Measurements from ENCODE around the gene CTXN3. TPM values are rescaled to one million over a fixed set of nuclear protein-coding genes. Genes with fewer than 3 reads are reported as not detected.

The CTXN3 gene
- total and polyA plus RNA-seq, 3 donors from 2014 or later, result 0.24 to 0.26 TPM; not detected in 1

DNA sequence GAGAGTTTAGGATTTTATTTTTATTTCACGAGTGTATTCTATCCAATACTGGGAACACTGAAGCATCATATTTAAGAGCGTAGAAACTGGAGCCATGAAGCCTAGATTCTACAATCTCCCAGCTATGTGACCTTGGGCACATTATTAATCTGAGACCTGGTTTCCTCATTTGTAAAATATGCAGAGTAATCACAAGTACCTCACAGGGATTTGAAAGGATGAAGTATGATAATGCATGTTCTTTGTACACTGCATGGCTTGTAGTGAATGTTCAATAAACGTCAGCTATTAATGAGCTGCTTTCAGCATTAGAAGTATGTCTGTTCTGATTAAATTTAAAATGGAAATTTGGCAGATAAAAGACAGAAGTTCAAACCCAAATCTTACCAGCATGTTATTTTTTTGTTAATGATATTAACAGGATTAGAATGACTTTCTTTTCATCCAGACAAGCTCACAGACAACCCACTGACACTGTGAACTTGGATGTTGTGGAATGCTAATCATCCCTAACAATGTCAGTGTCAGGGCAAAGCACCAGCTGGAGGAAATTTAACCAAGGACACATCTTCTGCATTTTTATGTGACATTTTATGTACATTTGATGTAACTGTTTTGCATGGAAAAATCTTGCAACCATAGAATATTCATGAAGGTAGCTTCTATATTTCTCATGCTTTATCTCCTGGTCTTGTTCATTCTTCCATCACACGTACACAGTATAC lies 27.1 kb upstream of the CTXN3 start:
- no peak for TF ChIP-seq POLR2A (IDR thresholded peaks at IDR 0.05)
- TF ChIP-seq, protein P1, sequence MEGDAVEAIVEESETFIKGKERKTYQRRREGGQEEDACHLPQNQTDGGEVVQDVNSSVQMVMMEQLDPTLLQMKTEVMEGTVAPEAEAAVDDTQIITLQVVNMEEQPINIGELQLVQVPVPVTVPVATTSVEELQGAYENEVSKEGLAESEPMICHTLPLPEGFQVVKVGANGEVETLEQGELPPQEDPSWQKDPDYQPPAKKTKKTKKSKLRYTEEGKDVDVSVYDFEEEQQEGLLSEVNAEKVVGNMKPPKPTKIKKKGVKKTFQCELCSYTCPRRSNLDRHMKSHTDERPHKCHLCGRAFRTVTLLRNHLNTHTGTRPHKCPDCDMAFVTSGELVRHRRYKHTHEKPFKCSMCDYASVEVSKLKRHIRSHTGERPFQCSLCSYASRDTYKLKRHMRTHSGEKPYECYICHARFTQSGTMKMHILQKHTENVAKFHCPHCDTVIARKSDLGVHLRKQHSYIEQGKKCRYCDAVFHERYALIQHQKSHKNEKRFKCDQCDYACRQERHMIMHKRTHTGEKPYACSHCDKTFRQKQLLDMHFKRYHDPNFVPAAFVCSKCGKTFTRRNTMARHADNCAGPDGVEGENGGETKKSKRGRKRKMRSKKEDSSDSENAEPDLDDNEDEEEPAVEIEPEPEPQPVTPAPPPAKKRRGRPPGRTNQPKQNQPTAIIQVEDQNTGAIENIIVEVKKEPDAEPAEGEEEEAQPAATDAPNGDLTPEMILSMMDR (IDR thresholded peaks at IDR 0.05), result no peak
- 64 to 70% methylated on average over 4 of the region's 4 CpGs for WGBS, 2 donors
- no peak for DNase-seq

DNA sequence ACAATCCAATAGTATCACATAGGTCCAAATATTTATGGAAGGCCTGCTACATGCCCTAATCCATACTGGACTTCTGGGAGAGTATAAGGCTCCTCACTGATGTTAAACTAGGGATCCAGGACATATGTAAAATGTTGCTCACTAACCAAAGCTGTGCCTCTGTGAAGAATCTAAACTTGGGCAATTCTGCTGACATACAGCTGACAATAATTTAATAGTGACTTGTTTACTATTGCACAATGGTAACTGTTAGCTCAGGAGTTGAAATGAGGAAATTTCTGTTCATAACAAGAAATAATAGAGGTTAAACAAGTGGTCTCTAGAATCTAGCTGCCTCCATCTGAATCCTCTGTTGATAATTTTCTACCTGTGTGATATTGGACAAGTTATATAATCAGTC lies 14.9 kb upstream of the CTXN3 start:
- no peak for DNase-seq
- Histone ChIP-seq H3K4me3 (no peak overlapping the region), H3K27me3 (no peaks in the 10 kb centered on the region), H3K36me3 (ENCODE audit: low read depth, missing control alignments) (no peaks in the 10 kb centered on the region), H3K4me1 (no peaks in the 10 kb centered on the region), H3K9me3 (no peaks in the 10 kb centered on the region), H3K27ac (no peak overlapping the region)
- intact Hi-C loops (cut with DNase I; ENCODE audit: low total_unique reads), result no loop called here
- TF ChIP-seq POLR2A (IDR thresholded peaks at IDR 0.05), result no peak
- TF ChIP-seq, protein P1 (IDR thresholded peaks at IDR 0.05), result no peak

More for the DNA sequence above, 27.1 kb upstream of the CTXN3 start:
- Histone ChIP-seq H3K4me1 (no peaks in the 10 kb centered on the region), H3K27ac (no peak overlapping the region), H3K9me3 (no peaks in the 10 kb centered on the region), H3K27me3 (no peaks in the 10 kb centered on the region), H3K4me3 (no peak overlapping the region), H3K36me3 (ENCODE audit: low read depth, missing control alignments) (no peaks in the 10 kb centered on the region)
- intact Hi-C loops (cut with DNase I; ENCODE audit: low total_unique reads), result no loop called here

- TF ChIP-seq, protein P1 (IDR thresholded peaks at IDR 0.05), result no peak
- TF ChIP-seq POLR2A (IDR thresholded peaks at IDR 0.05), result no peak
These were observed 9.1 kb upstream of the CTXN3 start for GRCh38 chr5:127639828-127640227.

DNA sequence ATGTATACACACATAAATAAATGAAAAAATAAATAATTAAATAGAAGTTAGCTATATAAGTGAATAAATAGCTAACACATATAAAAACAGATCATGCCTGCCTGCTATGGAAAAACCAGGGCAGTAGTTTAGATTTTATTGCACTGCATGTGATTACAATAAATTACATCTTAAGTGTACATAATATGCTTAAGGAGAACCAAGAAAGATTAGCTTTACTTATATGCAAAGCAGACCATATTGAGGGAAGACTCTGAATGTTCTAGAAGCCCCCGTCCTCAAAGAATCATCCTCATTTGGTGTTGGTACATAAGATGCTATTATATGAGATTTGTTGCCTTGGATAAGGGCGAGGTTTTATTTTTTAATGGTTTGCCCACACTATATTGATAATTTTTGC lies 5.9 kb upstream of the CTXN3 start:
- WGBS, 2 donors, result 89 to 92% methylated on average over 2 of the region's 2 CpGs
- Histone ChIP-seq H3K9me3 (no peaks in the 10 kb centered on the region), H3K36me3 (ENCODE audit: low read depth, missing control alignments) (no peaks in the 10 kb centered on the region), H3K27ac (no peak overlapping the region), H3K4me1 (no peaks in the 10 kb centered on the region), H3K4me3 (no peak overlapping the region), H3K27me3 (no peaks in the 10 kb centered on the region)
- TF ChIP-seq, protein P1 (IDR thresholded peaks at IDR 0.05), result no peak
- TF ChIP-seq POLR2A (IDR thresholded peaks at IDR 0.05), result no peak
- no peak for DNase-seq
- intact Hi-C loops (cut with DNase I; ENCODE audit: low total_unique reads), result no loop called here

More at GRCh38 chr5:127639828-127640227, 9.1 kb upstream of the CTXN3 start:
- no peak overlapping the region for H3K4me3 ChIP-seq
- H3K27me3 ChIP-seq, result no peaks in the 10 kb centered on the region
- no peaks in the 10 kb centered on the region for H3K36me3 ChIP-seq (ENCODE audit: low read depth, missing control alignments)
- no peak overlapping the region for H3K27ac ChIP-seq
- H3K9me3 ChIP-seq, result no peaks in the 10 kb centered on the region
- WGBS, 2 donors, result 73 to 87% methylated on average over 2 of the region's 2 CpGs
- intact Hi-C loops (cut with DNase I; ENCODE audit: low total_unique reads), result no loop called here
- no peaks in the 10 kb centered on the region for H3K4me1 ChIP-seq
- DNase-seq, result no peak

DNA sequence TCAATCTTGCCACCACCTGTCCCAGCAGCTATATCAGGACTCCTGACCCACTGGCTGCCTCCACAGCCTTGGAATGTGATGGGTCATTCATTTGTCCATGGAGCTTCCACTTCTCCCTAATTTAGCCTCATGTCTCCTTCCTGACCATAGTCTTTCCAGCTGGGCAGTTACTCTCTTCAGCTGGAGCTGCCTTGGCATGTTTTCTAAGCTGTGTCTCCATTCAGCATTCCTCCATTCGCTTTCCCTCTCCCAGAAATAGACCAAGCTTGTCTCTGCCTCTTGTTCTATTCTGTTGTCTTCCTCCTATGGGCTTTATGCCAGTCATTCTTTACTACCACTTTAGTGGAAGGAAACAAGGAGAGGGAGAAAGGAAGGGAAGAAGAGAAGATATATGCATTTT lies 5.3 kb upstream of the CTXN3 start:
- WGBS, 2 donors, result 58 to 63% methylated on average over 1 of the region's 1 CpG
- H3K27me3 ChIP-seq, result no peaks in the 10 kb centered on the region
- intact Hi-C loops (cut with DNase I; ENCODE audit: low total_unique reads), result no loop called here
- H3K4me1 ChIP-seq, result no peaks in the 10 kb centered on the region
- H3K27ac ChIP-seq, result no peak overlapping the region
- TF ChIP-seq, protein P1 (IDR thresholded peaks at IDR 0.05), result no peak
- no peak for TF ChIP-seq POLR2A (IDR thresholded peaks at IDR 0.05)
- no peaks in the 10 kb centered on the region for H3K9me3 ChIP-seq
- H3K36me3 ChIP-seq (ENCODE audit: low read depth, missing control alignments), result no peaks in the 10 kb centered on the region
- no peak overlapping the region for H3K4me3 ChIP-seq
- DNase-seq, result no peak
